ENCODE results near the gene PLCB1.

The PLCB1 gene

DNA sequence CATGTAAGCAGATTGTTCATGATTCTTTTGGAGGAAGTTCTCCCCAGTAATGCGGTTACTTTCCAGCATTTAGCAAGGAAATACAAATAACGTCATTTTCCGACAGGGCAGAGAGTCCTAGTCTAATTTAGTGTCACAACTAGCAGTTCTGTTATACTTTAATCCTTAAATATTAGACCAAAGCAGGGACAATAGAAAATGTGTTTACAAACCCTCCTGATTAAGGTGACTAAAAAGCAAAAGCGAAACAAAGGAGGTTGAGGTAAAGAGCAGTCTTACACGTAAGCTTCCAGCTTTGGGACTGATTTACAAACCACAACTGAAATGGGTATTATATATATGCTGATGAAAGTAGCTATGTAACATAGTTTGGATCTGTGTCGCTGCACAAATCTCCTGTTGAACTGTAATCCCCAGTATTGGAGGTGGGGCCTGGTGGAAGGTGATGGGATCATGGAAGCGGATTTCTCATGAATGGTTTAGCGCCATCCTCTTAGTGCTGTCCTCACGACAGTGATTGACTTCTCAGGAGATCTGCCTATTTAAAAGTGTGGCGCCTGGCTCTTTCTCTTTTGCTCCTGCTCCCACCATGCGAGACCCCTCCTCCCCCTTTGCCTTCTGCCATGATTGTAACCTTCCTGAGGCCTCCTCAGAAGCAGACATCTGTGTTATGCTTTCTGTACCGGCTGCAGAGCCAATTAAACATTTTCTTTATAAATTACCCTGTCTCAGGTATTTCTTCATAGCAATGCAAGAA is 81.9 kb downstream of the PLCB1 start:
- no peak overlapping the region for H3K27ac ChIP-seq (ENCODE audit: low read depth, low read length)
- no peaks in the 10 kb centered on the region for H3K79me2 ChIP-seq (ENCODE audit: control insufficient read depth, low read length)
- H3F3A ChIP-seq (ENCODE audit: control insufficient read depth, insufficient read depth), result no peaks in the 10 kb centered on the region
- H3K9me2 ChIP-seq (replicated peaks; ENCODE audit: control insufficient read depth, low read length), result no peaks in the 10 kb centered on the region
- no peaks in the 10 kb centered on the region for H4K20me1 ChIP-seq (ENCODE audit: control insufficient read depth, insufficient read depth, low read depth, low read length)
- no peaks in the 10 kb centered on the region for H3K36me3 ChIP-seq (ENCODE audit: control insufficient read depth, low read length)
- H3K4me2 ChIP-seq (ENCODE audit: low read length), result no peak overlapping the region
- no peak overlapping the region for H3K4me3 ChIP-seq (ENCODE audit: low read length)
- no peaks in the 10 kb centered on the region for H3K9me3 ChIP-seq (ENCODE audit: control insufficient read depth, insufficient read depth, low read length)
- H3K27me3 ChIP-seq (ENCODE audit: control insufficient read depth, low read length), result no peaks in the 10 kb centered on the region; the same call in 1 of the 2 replicates
- no peak for TF ChIP-seq EZH2phosphoT487 (IDR thresholded peaks at IDR 0.05; ENCODE audit: borderline replicate concordance, low read length)
- TF ChIP-seq, protein P1, sequence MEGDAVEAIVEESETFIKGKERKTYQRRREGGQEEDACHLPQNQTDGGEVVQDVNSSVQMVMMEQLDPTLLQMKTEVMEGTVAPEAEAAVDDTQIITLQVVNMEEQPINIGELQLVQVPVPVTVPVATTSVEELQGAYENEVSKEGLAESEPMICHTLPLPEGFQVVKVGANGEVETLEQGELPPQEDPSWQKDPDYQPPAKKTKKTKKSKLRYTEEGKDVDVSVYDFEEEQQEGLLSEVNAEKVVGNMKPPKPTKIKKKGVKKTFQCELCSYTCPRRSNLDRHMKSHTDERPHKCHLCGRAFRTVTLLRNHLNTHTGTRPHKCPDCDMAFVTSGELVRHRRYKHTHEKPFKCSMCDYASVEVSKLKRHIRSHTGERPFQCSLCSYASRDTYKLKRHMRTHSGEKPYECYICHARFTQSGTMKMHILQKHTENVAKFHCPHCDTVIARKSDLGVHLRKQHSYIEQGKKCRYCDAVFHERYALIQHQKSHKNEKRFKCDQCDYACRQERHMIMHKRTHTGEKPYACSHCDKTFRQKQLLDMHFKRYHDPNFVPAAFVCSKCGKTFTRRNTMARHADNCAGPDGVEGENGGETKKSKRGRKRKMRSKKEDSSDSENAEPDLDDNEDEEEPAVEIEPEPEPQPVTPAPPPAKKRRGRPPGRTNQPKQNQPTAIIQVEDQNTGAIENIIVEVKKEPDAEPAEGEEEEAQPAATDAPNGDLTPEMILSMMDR (IDR thresholded peaks at IDR 0.05; ENCODE audit: low read depth, low read length, poor library complexity, severe bottlenecking), result no peak
- H3K4me1 ChIP-seq (ENCODE audit: control insufficient read depth, low read length), result no peaks in the 10 kb centered on the region

DNA sequence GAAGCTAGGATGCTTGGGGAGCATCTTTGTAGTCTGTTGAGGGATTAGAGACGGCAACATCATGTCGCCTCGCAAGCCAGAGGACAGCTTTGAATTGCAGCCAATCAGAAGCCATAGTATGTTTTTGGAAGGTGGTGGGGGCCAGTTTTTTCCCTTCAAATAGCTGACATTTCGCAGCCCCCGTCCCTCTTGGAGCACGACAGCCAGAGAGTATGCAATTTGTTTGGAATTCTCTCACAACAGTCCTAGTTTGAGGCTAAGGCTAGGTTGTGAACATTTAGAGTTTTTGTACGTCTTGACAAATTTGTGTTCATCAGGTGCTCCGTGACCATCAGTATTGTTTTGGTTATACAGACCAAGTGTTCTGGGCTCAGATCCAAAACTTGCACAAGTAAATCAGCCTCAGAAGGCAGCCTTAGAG is 83.3 kb downstream of the PLCB1 start:
- TF ChIP-seq, protein P1 (IDR thresholded peaks at IDR 0.05; ENCODE audit: low read depth, low read length, poor library complexity, severe bottlenecking), result no peak
- no peak for TF ChIP-seq EZH2phosphoT487 (IDR thresholded peaks at IDR 0.05; ENCODE audit: borderline replicate concordance, low read length)
- no peak overlapping the region for H3K4me2 ChIP-seq (ENCODE audit: low read length)
- H3K4me1 ChIP-seq (ENCODE audit: control insufficient read depth, low read length), result no peaks in the 10 kb centered on the region
- H3K4me3 ChIP-seq (ENCODE audit: low read length), result no peak overlapping the region
- no peaks in the 10 kb centered on the region for H3K36me3 ChIP-seq (ENCODE audit: control insufficient read depth, low read length)
- H3K9me2 ChIP-seq (replicated peaks; ENCODE audit: control insufficient read depth, low read length), result no peaks in the 10 kb centered on the region
- H3K9me3 ChIP-seq (ENCODE audit: control insufficient read depth, insufficient read depth, low read length), result no peaks in the 10 kb centered on the region
- no peak overlapping the region for H3K27ac ChIP-seq (ENCODE audit: low read depth, low read length)
- H4K20me1 ChIP-seq (ENCODE audit: control insufficient read depth, insufficient read depth, low read depth, low read length), result no peaks in the 10 kb centered on the region
- no peaks in the 10 kb centered on the region for H3K79me2 ChIP-seq (ENCODE audit: control insufficient read depth, low read length)
- H3K27me3 ChIP-seq (ENCODE audit: control insufficient read depth, low read length), result no peaks in the 10 kb centered on the region; the same call in 1 of the 2 replicates
- H3F3A ChIP-seq (ENCODE audit: control insufficient read depth, insufficient read depth), result no peaks in the 10 kb centered on the region

DNA sequence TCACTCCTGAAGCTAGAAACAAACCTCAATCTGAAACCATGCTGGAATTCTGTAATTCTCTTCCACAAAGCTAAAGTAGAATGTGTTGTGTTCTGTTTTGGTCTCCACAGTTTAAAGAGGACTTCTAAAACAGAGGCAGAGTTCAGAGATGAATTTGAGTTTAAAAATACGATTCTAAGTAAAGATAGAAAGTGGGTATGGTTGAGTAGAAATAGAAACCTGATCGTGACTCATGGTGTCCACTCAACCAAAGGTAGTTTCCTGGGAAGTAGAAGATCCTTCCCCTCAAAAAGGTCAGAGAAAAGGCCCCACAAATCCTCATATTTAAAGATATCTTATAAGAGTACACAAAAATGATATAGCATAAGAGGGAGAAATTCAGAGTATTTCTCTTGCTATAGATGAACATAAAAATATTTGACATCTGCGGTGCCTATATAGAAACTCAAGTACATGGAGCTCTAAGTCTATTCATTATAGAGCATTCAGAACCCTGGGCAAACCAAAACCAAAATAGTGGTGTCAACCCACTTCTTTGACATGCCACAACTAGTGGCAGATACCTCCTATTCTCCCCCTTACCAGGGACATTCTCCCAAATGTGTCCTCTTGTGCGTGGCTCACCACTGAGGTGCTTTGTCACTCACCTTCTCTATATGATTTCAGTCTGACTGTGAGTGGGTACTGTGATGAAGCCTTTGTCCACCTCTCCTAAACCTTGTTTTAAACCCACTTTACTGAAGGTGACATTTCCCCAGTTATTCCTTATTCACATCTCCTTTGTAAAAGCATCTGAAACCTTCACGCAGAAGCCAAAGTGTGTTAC is 84.5 kb downstream of the PLCB1 start:
- H3K27me3 ChIP-seq (ENCODE audit: control insufficient read depth, low read length), result no peaks in the 10 kb centered on the region
- no peaks in the 10 kb centered on the region for H3K9me3 ChIP-seq (ENCODE audit: control insufficient read depth, insufficient read depth, low read length)
- no peak for TF ChIP-seq EZH2phosphoT487 (IDR thresholded peaks at IDR 0.05; ENCODE audit: borderline replicate concordance, low read length)
- TF ChIP-seq, protein P1 (IDR thresholded peaks at IDR 0.05; ENCODE audit: low read depth, low read length, poor library complexity, severe bottlenecking), result no peak
- H3F3A ChIP-seq (ENCODE audit: control insufficient read depth, insufficient read depth), result no peaks in the 10 kb centered on the region
- no peaks in the 10 kb centered on the region for H3K4me1 ChIP-seq (ENCODE audit: control insufficient read depth, low read length)
- no peak overlapping the region for H3K4me3 ChIP-seq (ENCODE audit: low read length)
- no peaks in the 10 kb centered on the region for H4K20me1 ChIP-seq (ENCODE audit: control insufficient read depth, insufficient read depth, low read depth, low read length)
- no peak overlapping the region for H3K27ac ChIP-seq (ENCODE audit: low read depth, low read length)
- no peaks in the 10 kb centered on the region for H3K9me2 ChIP-seq (replicated peaks; ENCODE audit: control insufficient read depth, low read length)
- H3K4me2 ChIP-seq (ENCODE audit: low read length), result no peak overlapping the region
- H3K79me2 ChIP-seq (ENCODE audit: control insufficient read depth, low read length), result no peaks in the 10 kb centered on the region
- no peaks in the 10 kb centered on the region for H3K36me3 ChIP-seq (ENCODE audit: control insufficient read depth, low read length)
